HepG2 (cell line): ENCODE results near the gene LYPLA2. TPM values are rescaled to one million over a fixed set of nuclear protein-coding genes. Genes with fewer than 3 reads are reported as not detected.

Source experiments
- ARID3A ChIP-seq: IDR thresholded peaks from 2 replicates; pipeline ENCODE4 v1.6.1; 2012; ENCODE audit warnings: low read depth, low read length, improper control_type of control experiment
- BRF2 ChIP-seq: sonication (generic); formaldehyde crosslinking; IDR thresholded peaks from 2 replicates; pipeline ENCODE4 v1.8.1; 2022; ENCODE audit warnings: mild to moderate bottlenecking, missing genetic modification reagents
- FOXM1 ChIP-seq: sonication (generic); formaldehyde crosslinking; IDR thresholded peaks from 2 replicates; pipeline ENCODE4 v1.5.0; 2020; ENCODE audit warnings: missing genetic modification reagents
- GABPB1 ChIP-seq: IDR thresholded peaks from 2 replicates; pipeline ENCODE4 v1.6.1; 2016; ENCODE audit warnings: mild to moderate bottlenecking, missing genetic modification reagents, moderate library complexity, missing compliant biosample characterization
- HNF1B ChIP-seq: sonication (generic); formaldehyde crosslinking; IDR thresholded peaks from 2 replicates; pipeline ENCODE4 v1.5.1; 2020; ENCODE audit warnings: mild to moderate bottlenecking, moderate library complexity, missing genetic modification reagents
- MTERF4 ChIP-seq: sonication (generic); formaldehyde crosslinking; IDR thresholded peaks from 2 replicates; pipeline ENCODE4 v1.8.0; 2023; ENCODE audit warnings: mild to moderate bottlenecking, missing genetic modification reagents
- NFE2L1 ChIP-seq: sonication (generic); formaldehyde crosslinking; IDR thresholded peaks from 2 replicates; pipeline ENCODE4 v1.4.0; 2020; ENCODE audit warnings: missing genetic modification reagents, mild to moderate bottlenecking, borderline replicate concordance
- PBX2 ChIP-seq: IDR thresholded peaks from 2 replicates; pipeline ENCODE4 v1.6.1; 2016; ENCODE audit warnings: control low read depth
- SIN3B ChIP-seq: fragments of 150-350 bp; IDR thresholded peaks from 2 replicates; pipeline ENCODE4 v1.6.1; 2014; ENCODE audit warnings: low read length
- SP1 ChIP-seq, 2 experiments: fragments of 450-650 bp in 1 of 2; sonication (generic) in 1 of 2; formaldehyde crosslinking in 1 of 2; IDR thresholded peaks; 2 replicates each; pipeline versions ENCODE4 v1.4.0 to v1.6.1; 2016 to 2020; ENCODE audit warnings: missing genetic modification reagents in 1 of 2
- TBX2 ChIP-seq: sonication (generic); formaldehyde crosslinking; IDR thresholded peaks from 2 replicates; pipeline ENCODE4 v1.5.0; 2020; ENCODE audit warnings: missing genetic modification reagents, mild to moderate bottlenecking, borderline replicate concordance
- U2AF2 ChIP-seq: fragments of 200-400 bp; formaldehyde crosslinking; IDR thresholded peaks from 2 replicates; pipeline ENCODE4 v1.6.1; 2017; ENCODE audit warnings: low read depth, mild to moderate bottlenecking, low read length
- ZBTB34 ChIP-seq: sonication (generic); formaldehyde crosslinking; IDR thresholded peaks from 2 replicates; pipeline ENCODE4 v1.8.0; 2022; ENCODE audit warnings: mild to moderate bottlenecking, missing genetic modification reagents
- ZBTB7A ChIP-seq: sonication (generic); formaldehyde crosslinking; IDR thresholded peaks from 2 replicates; pipeline ENCODE4 v1.8.0; 2022; ENCODE audit warnings: mild to moderate bottlenecking, missing genetic modification reagents
- ZFP36L2 ChIP-seq: sonication (generic); formaldehyde crosslinking; IDR thresholded peaks from 2 replicates; pipeline ENCODE4 v1.4.0; 2020; ENCODE audit warnings: missing genetic modification reagents
- ZNF282 ChIP-seq: fragments of 450-650 bp; IDR thresholded peaks from 2 replicates; pipeline ENCODE4 v1.6.1; 2018; ENCODE audit not compliant: partially characterized antibody
- ZNF326 ChIP-seq: sonication (generic); formaldehyde crosslinking; IDR thresholded peaks from 2 replicates; pipeline ENCODE4 v1.4.0; 2020; ENCODE audit warnings: missing genetic modification reagents, borderline replicate concordance
- ZNF468 ChIP-seq: sonication (generic); formaldehyde crosslinking; IDR thresholded peaks from 2 replicates; pipeline ENCODE4 v1.8.0; 2022; ENCODE audit warnings: mild to moderate bottlenecking, moderate library complexity, missing genetic modification reagents
- ZNF574 ChIP-seq: sonication (generic); formaldehyde crosslinking; IDR thresholded peaks from 2 replicates; pipeline ENCODE4 v1.4.0; 2020; ENCODE audit warnings: missing genetic modification reagents
- ZNF629 ChIP-seq: sonication (generic); formaldehyde crosslinking; conservative IDR thresholded peaks from 2 replicates; pipeline ENCODE4 v1.5.0; 2020; ENCODE audit warnings: missing genetic modification reagents
- polyA plus RNA-seq, 8 experiments: library from polyadenylated mRNA; depleted of rRNA in 3 of 8; stranded (reverse) in 7 of 8; unstranded in 1 of 8; fragments of >200 nt; fragmentation: Illumina TruSeq in 4 of 8; extraction: Trizol in 4 of 8; gene quantifications; 2 replicates each; pipeline versions ENCODE4 v1.2.1 to v1.2.3, GENCODE V29; 2011 to 2016; ENCODE audit warnings: low read depth in 4 of 8, missing spikeins in 1 of 8, mixed read lengths in 1 of 8; ENCODE audit not compliant: insufficient read depth in 1 of 8
- total RNA-seq, 5 experiments: library from RNA; depleted of rRNA; stranded (reverse); fragments of >200 nt; fragmentation: Illumina TruSeq; extraction: Trizol; gene quantifications; 2 replicates each; pipeline ENCODE4 v1.2.3, GENCODE V29; 2016; ENCODE audit warnings: low read depth in 1 of 5

LYPLA2 gene
- total and polyA plus RNA-seq, 2 of the 13 experiments (the other 11 are each of a cell fraction or from before 2014, with no cell fraction given), result 72.1 to 73.2 TPM

GRCh38 chr1:23809751-23810171, 18.8 kb downstream of the LYPLA2 start (continued):
- TF ChIP-seq ZBTB34 (CRISPR knock-in tag), result no peak
- TF ChIP-seq ZNF629 (CRISPR knock-in tag), result no peak
- no peak for TF ChIP-seq ARID3A
- no peak; the same call in 1 of the 2 replicates for TF ChIP-seq TBX2 (CRISPR knock-in tag)
- TF ChIP-seq ZFP36L2 (CRISPR knock-in tag), result no peak
- TF ChIP-seq ZNF468 (CRISPR knock-in tag), result no peak
- peak; percentile 43 for TF ChIP-seq GABPB1 (CRISPR knock-in tag)
- peak; percentile 33; the same call in 1 of the 2 replicates for TF ChIP-seq ZNF574 (CRISPR knock-in tag)
- TF ChIP-seq BRF2 (CRISPR knock-in tag), result no peak
- TF ChIP-seq ZBTB7A (CRISPR knock-in tag), result no peak
- no peak for TF ChIP-seq ZNF326 (CRISPR knock-in tag)
- no peak for TF ChIP-seq PBX2 (CRISPR knock-in tag)
- TF ChIP-seq ZNF282, result no peak
- 0 out of 2 replicates have a peak, but pooled peaks have one; percentile 38 for TF ChIP-seq SIN3B
- no peak for TF ChIP-seq SP1 (IDR thresholded peaks at IDR 0.05)
- TF ChIP-seq SP1 (CRISPR knock-in tag; IDR thresholded peaks at IDR 0.05), result no peak
- TF ChIP-seq NFE2L1 (CRISPR knock-in tag), result no peak
- TF ChIP-seq U2AF2, result no peak
- no peak for TF ChIP-seq HNF1B (CRISPR knock-in tag)
- TF ChIP-seq FOXM1 (CRISPR knock-in tag), result no peak
- TF ChIP-seq MTERF4, result no peak
